ENCODE data around the gene ZNF366.

Gene ZNF366

GRCh38 chr5:72518001-72518683, 10.9 kb upstream of the ZNF366 start:
- Histone ChIP-seq H3K36me3 (ENCODE audit: control insufficient read depth, insufficient read depth, low read length) (no peaks in the 10 kb centered on the region), H3K4me3 (ENCODE audit: extremely low read depth, insufficient read depth, low read length, poor library complexity, severe bottlenecking) (no peak overlapping the region), H3K4me1 (ENCODE audit: control insufficient read depth, insufficient read depth, low read length, poor library complexity, severe bottlenecking) (peaks cover 4% of the 10 kb centered on the region), H3K27ac (ENCODE audit: low read depth, low read length, severe bottlenecking) (no peak overlapping the region), H3K9me3 (ENCODE audit: control insufficient read depth, low read length) (peaks cover 7% of the 10 kb centered on the region)
- 67 to 75% methylated on average over 8 to 9 of the region's 12 CpGs for WGBS, 2 experiments (ENCODE audit: insufficient coverage in 2 of 2)

- H3K27ac ChIP-seq (ENCODE audit: low read depth, low read length, severe bottlenecking): no peak overlapping the region
- H3K4me3 ChIP-seq (ENCODE audit: extremely low read depth, insufficient read depth, low read length, poor library complexity, severe bottlenecking): no peak overlapping the region
- no peaks in the 10 kb centered on the region for H3K36me3 ChIP-seq (ENCODE audit: control insufficient read depth, insufficient read depth, low read length)
- H3K4me1 ChIP-seq (ENCODE audit: control insufficient read depth, insufficient read depth, low read length, poor library complexity, severe bottlenecking): peaks cover 4% of the 10 kb centered on the region
- no CpG with 5 or more reads among the region's 2 CpGs for WGBS, 2 experiments (ENCODE audit: insufficient coverage in 2 of 2)
- no peaks in the 10 kb centered on the region for H3K9me3 ChIP-seq (ENCODE audit: control insufficient read depth, low read length)
Observed at GRCh38 chr5:72516916-72517315, 9.7 kb upstream of the ZNF366 start.

- Histone ChIP-seq H3K36me3 (ENCODE audit: control insufficient read depth, insufficient read depth, low read length) (no peaks in the 10 kb centered on the region), H3K9me3 (ENCODE audit: control insufficient read depth, low read length) (no peaks in the 10 kb centered on the region), H3K4me3 (ENCODE audit: extremely low read depth, insufficient read depth, low read length, poor library complexity, severe bottlenecking) (no peak overlapping the region), H3K4me1 (ENCODE audit: control insufficient read depth, insufficient read depth, low read length, poor library complexity, severe bottlenecking) (peaks cover 19% of the 10 kb centered on the region), H3K27ac (ENCODE audit: low read depth, low read length, severe bottlenecking) (no peak overlapping the region)
- 91 to 94% methylated on average over 4 to 5 of the region's 5 CpGs for whole genome bisulfite sequencing, 2 experiments (ENCODE audit: insufficient coverage in 2 of 2)
Observed at GRCh38 chr5:72515211-72515610, 8.0 kb upstream of the ZNF366 start.

GRCh38 chr5:72512593-72512860, 5.3 kb upstream of the ZNF366 start:
- Histone ChIP-seq H3K27ac (ENCODE audit: low read depth, low read length, severe bottlenecking) (no peak overlapping the region), H3K4me1 (ENCODE audit: control insufficient read depth, insufficient read depth, low read length, poor library complexity, severe bottlenecking) (peaks cover 31% of the 10 kb centered on the region), H3K9me3 (ENCODE audit: control insufficient read depth, low read length) (no peaks in the 10 kb centered on the region), H3K36me3 (ENCODE audit: control insufficient read depth, insufficient read depth, low read length) (no peaks in the 10 kb centered on the region), H3K4me3 (ENCODE audit: extremely low read depth, insufficient read depth, low read length, poor library complexity, severe bottlenecking) (no peak overlapping the region)

- Histone ChIP-seq H3K4me3 (ENCODE audit: extremely low read depth, insufficient read depth, low read length, poor library complexity, severe bottlenecking) (no peak overlapping the region), H3K27ac (ENCODE audit: low read depth, low read length, severe bottlenecking) (no peak overlapping the region), H3K4me1 (ENCODE audit: control insufficient read depth, insufficient read depth, low read length, poor library complexity, severe bottlenecking) (peaks cover 37% of the 10 kb centered on the region), H3K36me3 (ENCODE audit: control insufficient read depth, insufficient read depth, low read length) (no peaks in the 10 kb centered on the region), H3K9me3 (ENCODE audit: control insufficient read depth, low read length) (no peaks in the 10 kb centered on the region)
- WGBS, 2 experiments (ENCODE audit: insufficient coverage in 2 of 2): 93 to 95% methylated on average over 2 to 3 of the region's 6 CpGs
Observed at GRCh38 chr5:72511774-72512592, 4.8 kb upstream of the ZNF366 start.

GRCh38 chr5:72511366-72511765, 4.2 kb upstream of the ZNF366 start:
- H3K4me1 ChIP-seq (ENCODE audit: control insufficient read depth, insufficient read depth, low read length, poor library complexity, severe bottlenecking): peaks cover 41% of the 10 kb centered on the region
- H3K36me3 ChIP-seq (ENCODE audit: control insufficient read depth, insufficient read depth, low read length): no peaks in the 10 kb centered on the region
- 97% methylated on average over 3 of the region's 3 CpGs; no CpG with 5 or more reads in 1 of the 2 experiments for WGBS, 2 experiments (ENCODE audit: insufficient coverage in 2 of 2)
- H3K4me3 ChIP-seq (ENCODE audit: extremely low read depth, insufficient read depth, low read length, poor library complexity, severe bottlenecking): no peak overlapping the region
- H3K27ac ChIP-seq (ENCODE audit: low read depth, low read length, severe bottlenecking): no peak overlapping the region
- no peaks in the 10 kb centered on the region for H3K9me3 ChIP-seq (ENCODE audit: control insufficient read depth, low read length)

GRCh38 chr5:72510610-72511181, 3.5 kb upstream of the ZNF366 start:
- no peaks in the 10 kb centered on the region for H3K36me3 ChIP-seq (ENCODE audit: control insufficient read depth, insufficient read depth, low read length)
- peaks cover 41% of the 10 kb centered on the region for H3K4me1 ChIP-seq (ENCODE audit: control insufficient read depth, insufficient read depth, low read length, poor library complexity, severe bottlenecking)
- peak overlapping the region; percentile 41 for H3K27ac ChIP-seq (ENCODE audit: low read depth, low read length, severe bottlenecking)
- no peaks in the 10 kb centered on the region for H3K9me3 ChIP-seq (ENCODE audit: control insufficient read depth, low read length)
- 79 to 87% methylated on average over 2 of the region's 8 CpGs for WGBS, 2 experiments (ENCODE audit: insufficient coverage in 2 of 2)
- no peak overlapping the region for H3K4me3 ChIP-seq (ENCODE audit: extremely low read depth, insufficient read depth, low read length, poor library complexity, severe bottlenecking)

GRCh38 chr5:72509401-72509800, 2.2 kb upstream of the ZNF366 start:
- no peak overlapping the region for H3K4me3 ChIP-seq (ENCODE audit: extremely low read depth, insufficient read depth, low read length, poor library complexity, severe bottlenecking)
- no peaks in the 10 kb centered on the region for H3K9me3 ChIP-seq (ENCODE audit: control insufficient read depth, low read length)
- WGBS, 2 experiments (ENCODE audit: insufficient coverage in 2 of 2): 84 to 88% methylated on average over 5 to 7 of the region's 7 CpGs
- H3K4me1 ChIP-seq (ENCODE audit: control insufficient read depth, insufficient read depth, low read length, poor library complexity, severe bottlenecking): peaks cover 45% of the 10 kb centered on the region
- H3K27ac ChIP-seq (ENCODE audit: low read depth, low read length, severe bottlenecking): no peak overlapping the region
- no peaks in the 10 kb centered on the region for H3K36me3 ChIP-seq (ENCODE audit: control insufficient read depth, insufficient read depth, low read length)

- H3K4me1 ChIP-seq (ENCODE audit: control insufficient read depth, insufficient read depth, low read length, poor library complexity, severe bottlenecking): peaks cover 48% of the 10 kb centered on the region
- no peaks in the 10 kb centered on the region for H3K36me3 ChIP-seq (ENCODE audit: control insufficient read depth, insufficient read depth, low read length)
- 92 to 97% methylated on average over 2 to 6 of the region's 8 CpGs for WGBS, 2 experiments (ENCODE audit: insufficient coverage in 2 of 2)
- H3K4me3 ChIP-seq (ENCODE audit: extremely low read depth, insufficient read depth, low read length, poor library complexity, severe bottlenecking): no peak overlapping the region
- H3K9me3 ChIP-seq (ENCODE audit: control insufficient read depth, low read length): no peaks in the 10 kb centered on the region
- H3K27ac ChIP-seq (ENCODE audit: low read depth, low read length, severe bottlenecking): peak overlapping the region; percentile 75
Observed at GRCh38 chr5:72508241-72509170, 1.3 kb upstream of the ZNF366 start.

- H3K27ac ChIP-seq (ENCODE audit: low read depth, low read length, severe bottlenecking): peak overlapping the region; percentile 75
- peaks cover 48% of the 10 kb centered on the region for H3K4me1 ChIP-seq (ENCODE audit: control insufficient read depth, insufficient read depth, low read length, poor library complexity, severe bottlenecking)
- no peak overlapping the region for H3K4me3 ChIP-seq (ENCODE audit: extremely low read depth, insufficient read depth, low read length, poor library complexity, severe bottlenecking)
- no peaks in the 10 kb centered on the region for H3K36me3 ChIP-seq (ENCODE audit: control insufficient read depth, insufficient read depth, low read length)
- H3K9me3 ChIP-seq (ENCODE audit: control insufficient read depth, low read length): no peaks in the 10 kb centered on the region
- WGBS, 2 experiments (ENCODE audit: insufficient coverage in 2 of 2): 94 to 100% methylated on average over 2 to 3 of the region's 5 CpGs
Observed at GRCh38 chr5:72507907-72508238, 663 bp upstream of the ZNF366 start.
